Esophagus squamous epithelium (tissue), 4 donors: ENCODE results near the gene PODNL1.

ENCODE experiments used
- CTCF ChIP-seq, 6 experiments: fragments of 450-650 bp in 4 of 6; fragments of 200-600 bp in 2 of 6; sonication (generic) in 2 of 6; IDR thresholded peaks; one replicate each; pipeline ENCODE4 v1.5.1; 2016 to 2019; ENCODE audit warnings: antibody characterized with exemption in 6 of 6, mild to moderate bottlenecking in 4 of 6, moderate library complexity in 4 of 6
- POLR2A ChIP-seq, 4 donors: fragments of 450-650 bp; IDR thresholded peaks; one replicate each; pipeline ENCODE4 v1.6.1; 2017; ENCODE audit warnings: antibody characterized with exemption in 4 of 4, mild to moderate bottlenecking in 4 of 4, moderate library complexity in 3 of 4

- TF ChIP-seq CTCF (IDR thresholded peaks at IDR 0.05) (no peak), POLR2A (IDR thresholded peaks at IDR 0.05) (no peak)
Measured at GRCh38 chr19:13882836-13883235, 55.4 kb downstream of the PODNL1 start.
